BJ (cell line): ENCODE measurements around the gene GAB1. TPM values are rescaled to one million over a fixed set of nuclear protein-coding genes. Genes with fewer than 3 reads are reported as not detected.
A peak's percentile ranks its signal among the peaks of the same experiment; 100 is the strongest.

ENCODE experiments used
- CTCF ChIA-PET: fragments of 350-600 bp; formaldehyde crosslinking; extraction: SDS; loops from one replicate; lab custom pipeline; 2021; ENCODE audit warnings: antibody characterized with exemption, inconsistent platforms; lab: Yijun Ruan, JAX
- POLR2A ChIA-PET: fragments of 300-600 bp; sonication (Branson Sonifier 250); formaldehyde crosslinking; extraction: SDS; loops from one replicate; lab custom pipeline; 2021; ENCODE audit warnings: antibody characterized with exemption; lab: Charles Lee
- DNase-seq: peaks from one replicate; pipeline ENCODE4 v3.0.0-alpha.2; 2011; ENCODE audit warnings: low read depth
- H3K27me3 ChIP-seq: 2 replicates; pipeline ENCODE4 v1.6.0; 2011; ENCODE audit warnings: low read length; ENCODE audit not compliant: control insufficient read depth, insufficient read depth
- H3K36me3 ChIP-seq: 2 replicates; pipeline ENCODE4 v1.5.1; 2011; ENCODE audit warnings: low read length; ENCODE audit not compliant: control insufficient read depth, insufficient read depth
- H3K4me3 ChIP-seq: 2 replicates; pipeline ENCODE4 v1.5.1; 2011; ENCODE audit warnings: low read depth, mild to moderate bottlenecking, control low read depth, low read length
- CTCF ChIP-seq: IDR thresholded peaks from 2 replicates; pipeline ENCODE4 v1.5.1; 2011; ENCODE audit warnings: low read depth, mild to moderate bottlenecking, control low read depth, inconsistent platforms, low read length, moderate library complexity; ENCODE audit not compliant: insufficient read depth
- polyA plus RNA-seq: library from polyadenylated mRNA; depleted of rRNA; stranded (reverse); fragments of >200 nt; gene quantifications from 2 replicates; pipeline ENCODE4 v1.2.3, GENCODE V29; 2011; rRNA removed
- small RNA-seq: library from RNA; depleted of rRNA; stranded (forward); fragments of <200 nt; gene quantifications from one replicate; pipeline ENCODE3, GENCODE V24; 2012; ENCODE audit warnings: low replicate concordance, low read depth; ENCODE audit not compliant: insufficient read length

Gene GAB1
- polyA plus RNA-seq, 1 experiment = 10.7 TPM

GRCh38 chr4:143514169-143514495, 177.5 kb downstream of the GAB1 start:
- ChIA-PET CTCF (interaction anchor here (0.6 to 3.2 kb wide), 3 partner anchors 15 to 279 kb away, joined by 3 to 11 read pairs (median 4); no protein-coding TSS in a partner anchor), POLR2A (interaction anchor here (0.5 kb wide), 1 partner anchor 183 kb away, joined by 6 read pairs; no protein-coding TSS in a partner anchor)
- TF ChIP-seq CTCF = no peak
- no peak for DNase-seq
- H3K27me3 ChIP-seq = peaks cover 2% of the 10 kb centered on the region; the same call in 1 of the 2 replicates
- no peaks in the 10 kb centered on the region; the same call in 1 of the 2 replicates for H3K36me3 ChIP-seq
- peak overlapping the region; percentile 91 for H3K4me3 ChIP-seq

- no peak for DNase-seq
- no peak for TF ChIP-seq CTCF
- Histone ChIP-seq H3K36me3 (no peaks in the 10 kb centered on the region; the same call in 1 of the 2 replicates), H3K4me3 (peak overlapping the region; percentile 91), H3K27me3 (peaks cover 2% of the 10 kb centered on the region; the same call in 1 of the 2 replicates)
- POLR2A ChIA-PET = no interaction called here
- CTCF ChIA-PET = interaction anchor here (0.6 to 3.2 kb wide), 3 partner anchors 15 to 279 kb away, joined by 3 to 11 read pairs (median 4); no protein-coding TSS in a partner anchor
Measured at GRCh38 chr4:143514497-143514896, 177.8 kb downstream of the GAB1 start.

- H3K36me3 ChIP-seq = no peaks in the 10 kb centered on the region; the same call in 1 of the 2 replicates
- H3K4me3 ChIP-seq = peak overlapping the region; percentile 91
- TF ChIP-seq CTCF = no peak
- H3K27me3 ChIP-seq = peaks cover 2% of the 10 kb centered on the region; the same call in 1 of the 2 replicates
- POLR2A ChIA-PET = no interaction called here
- CTCF ChIA-PET = interaction anchor here (1.7 to 3.2 kb wide), 2 partner anchors 15 to 16 kb away, joined by 4 to 11 read pairs; no protein-coding TSS in a partner anchor
- no peak for DNase-seq
Measured at GRCh38 chr4:143514901-143515300, 178.2 kb downstream of the GAB1 start.

GRCh38 chr4:143515905-143516304, 179.2 kb downstream of the GAB1 start:
- CTCF ChIA-PET = interaction anchor here (3.2 kb wide), 1 partner anchor 15 kb away, joined by 11 read pairs; no protein-coding TSS in a partner anchor
- peaks cover 1% of the 10 kb centered on the region; the same call in 1 of the 2 replicates for H3K36me3 ChIP-seq
- H3K4me3 ChIP-seq = no peak overlapping the region; the same call in 1 of the 2 replicates
- DNase-seq = no peak
- no peak for TF ChIP-seq CTCF
- no peaks in the 10 kb centered on the region for H3K27me3 ChIP-seq
- POLR2A ChIA-PET = interaction anchor here (0.6 kb wide), 1 partner anchor 530 kb away, joined by 3 read pairs; no protein-coding TSS in a partner anchor

- no peak for DNase-seq
- CTCF ChIA-PET = interaction anchor here (0.9 kb wide), 1 partner anchor 8 kb away, joined by 3 read pairs; no protein-coding TSS in a partner anchor
- TF ChIP-seq CTCF = no peak
- POLR2A ChIA-PET = no interaction called here
- H3K36me3 ChIP-seq = peaks cover 1% of the 10 kb centered on the region
- H3K27me3 ChIP-seq = no peaks in the 10 kb centered on the region
- H3K4me3 ChIP-seq = no peak overlapping the region
Measured at GRCh38 chr4:143517764-143518163, 181.1 kb downstream of the GAB1 start.

Small RNAs within 50 kb of the gene (small RNA-seq; reads per million reads assigned to genes)
- gene MIR3139 (0.84 reads per million), gene RF00019 (not detected)

Other genes with a start within 250 kb of the GAB1 start
- 10.8 and 14.2 TPM in 2 replicates for gene USP38, start 152.0 kb upstream of the GAB1 start, polyA plus RNA-seq
- 6.3 and 13.3 TPM in 2 replicates for gene SMARCA5, start 176.8 kb downstream of the GAB1 start, polyA plus RNA-seq